GM12878 (cell line): ENCODE data around the gene ZMIZ1. TPM values are rescaled to one million over a fixed set of nuclear protein-coding genes. Genes with fewer than 3 reads are reported as not detected.

ENCODE experiments used
- ATAC-seq: fragments of 200-7000 bp; cut with Tn5 transposase; 3 replicates; pipeline ENCODE4 v1.9.1; 2020; ENCODE audit warnings: mild to moderate bottlenecking, moderate library complexity
- BruUV-seq: library from RNA; stranded (reverse); fragments of 400-500 nt; replicated peaks from 2 replicates; lab custom pipeline; 2021; lab: Mats Ljungman, UMichigan
- CTCF ChIA-PET: fragments of 300-600 bp; sonication (Branson Sonifier 250); formaldehyde crosslinking; extraction: SDS; loops from one replicate; lab custom pipeline; 2021; ENCODE audit warnings: inconsistent platforms; lab: Yijun Ruan, JAX
- POLR2A ChIA-PET: fragments of 350-600 bp; formaldehyde crosslinking; extraction: SDS; loops from one replicate; lab custom pipeline; 2021; ENCODE audit warnings: inconsistent platforms; lab: Charles Lee
- RAD21 ChIA-PET: fragments of 300-600 bp; sonication (Branson Sonifier 250); formaldehyde crosslinking; loops from one replicate; lab custom pipeline; 2023; ENCODE audit warnings: antibody characterized with exemption; ENCODE audit not compliant: unreplicated experiment; lab: Charles Lee
- SMC1A ChIA-PET: fragments of 300-600 bp; sonication (Branson Sonifier 250); formaldehyde crosslinking; loops from one replicate; lab custom pipeline; 2023; ENCODE audit not compliant: unreplicated experiment, uncharacterized antibody; lab: Charles Lee
- DNase-seq: peaks from one replicate; pipeline ENCODE4 v3.0.0-alpha.2; 2011; ENCODE audit warnings: low read depth, low spot score
- FAIRE-seq: peaks from 3 replicates; lab custom pipeline; 2011; peaks lifted over from hg19 to GRCh38; lab: Jason Lieb, UNC
- H2AFZ ChIP-seq: 2 replicates; pipeline ENCODE4 v1.6.0; 2011; ENCODE audit warnings: low read depth, low read length, control low read depth; ENCODE audit not compliant: control insufficient read depth
- H3K27ac ChIP-seq: 2 replicates; pipeline ENCODE4 v1.5.1; 2011; ENCODE audit warnings: control low read depth; ENCODE audit not compliant: control insufficient read depth, insufficient read depth
- H3K27me3 ChIP-seq, 2 experiments: replicated peaks in 1 of 2; 2 replicates each; pipeline versions ENCODE4 v1.6.0 to v1.6.1; 2011; ENCODE audit warnings: low read length in 1 of 2; ENCODE audit not compliant: control insufficient read depth in 2 of 2, insufficient read depth in 2 of 2
- H3K36me3 ChIP-seq, 2 experiments: 2 replicates each; pipeline ENCODE4 v1.5.1; 2011; ENCODE audit warnings: low read length in 1 of 2; ENCODE audit not compliant: control insufficient read depth in 2 of 2, insufficient read depth in 2 of 2
- H3K4me1 ChIP-seq: 2 replicates; pipeline ENCODE4 v1.6.1; 2011; ENCODE audit warnings: mild to moderate bottlenecking, low read length, moderate library complexity, mixed read lengths; ENCODE audit not compliant: control insufficient read depth, insufficient read depth
- H3K4me2 ChIP-seq: 2 replicates; pipeline ENCODE4 v1.6.0; 2011; ENCODE audit warnings: control low read depth; ENCODE audit not compliant: control insufficient read depth, insufficient read depth
- H3K4me3 ChIP-seq: fragments of 200-600 bp; sonication (generic); 2 replicates; pipeline ENCODE4 v1.5.1; 2016
- H3K79me2 ChIP-seq: 2 replicates; pipeline ENCODE4 v1.6.0; 2011; ENCODE audit warnings: low read length; ENCODE audit not compliant: control insufficient read depth, insufficient read depth
- H3K9ac ChIP-seq: 2 replicates; pipeline ENCODE4 v1.8.0; 2011; ENCODE audit warnings: low read length, control low read depth, mixed read lengths; ENCODE audit not compliant: control insufficient read depth, insufficient read depth
- H3K9me3 ChIP-seq: replicated peaks from 3 replicates; pipeline ENCODE4 v1.5.1; 2011; ENCODE audit warnings: mild to moderate bottlenecking, low read length; ENCODE audit not compliant: control insufficient read depth, insufficient read depth
- H4K20me1 ChIP-seq: 2 replicates; pipeline ENCODE4 v1.6.0; 2011; ENCODE audit not compliant: control insufficient read depth, insufficient read depth
- CBX5 ChIP-seq: sonication (generic); IDR thresholded peaks from 2 replicates; pipeline ENCODE4 v1.6.1; 2016; ENCODE audit warnings: low read depth, moderate library complexity, mild to moderate bottlenecking, inconsistent platforms
- JUND ChIP-seq: IDR thresholded peaks from 2 replicates; pipeline ENCODE4 v1.6.1; 2012; ENCODE audit warnings: low read depth, mild to moderate bottlenecking, low read length, improper control_type of control experiment, moderate library complexity
- POU2F2 ChIP-seq: IDR thresholded peaks from 3 replicates; pipeline ENCODE4 v1.6.1; 2011; ENCODE audit warnings: low read depth, mild to moderate bottlenecking, low read length, borderline replicate concordance
- TCF3 ChIP-seq: IDR thresholded peaks from 2 replicates; pipeline ENCODE4 v1.6.1; 2012; ENCODE audit warnings: low read depth, mild to moderate bottlenecking, low read length, borderline replicate concordance; ENCODE audit not compliant: insufficient read depth
- ZBTB4 ChIP-seq: fragments of 450-650 bp; formaldehyde crosslinking; IDR thresholded peaks from 2 replicates; pipeline ENCODE4 v1.4.0; 2022; ENCODE audit warnings: mild to moderate bottlenecking, moderate library complexity
- WGBS: methylation state at CpG from one replicate; pipeline ENCODE4 v1.1.6; 2016; ENCODE audit warnings: low lambda C conversion rate; ENCODE audit not compliant: insufficient replicate concordance, insufficient coverage; ENCODE audit errors: missing lambda C conversion rate; 5-methylcytosine and 5-hydroxymethylcytosine counted together
- in situ Hi-C: fragments of 300-500 bp; cut with MboI; formaldehyde crosslinking; loops from 9 replicates; pipeline ENCODE4 v1.14.3; 2018; ENCODE audit warnings: mixed read lengths
- intact Hi-C: fragments of 100-400 bp; cut with micrococcal nuclease; formaldehyde crosslinking; loops from one replicate; pipeline ENCODE4 v1.14.2; 2022; ENCODE audit not compliant: unreplicated experiment
- polyA plus RNA-seq, 11 experiments: library from polyadenylated mRNA; depleted of rRNA in 4 of 11; unstranded in 6 of 11; stranded (reverse) in 5 of 11; fragments of >200 nt; fragmentation: Nextera tagmentation in 4 of 11; fragmentation: Illumina TruSeq in 1 of 11; extraction: Ambion mirVana in 4 of 11; extraction: Trizol in 1 of 11; gene quantifications; 1 replicate in 1 of 11; 2 replicates in 10 of 11; pipeline versions ENCODE4 v1.2.1 to v1.2.3, GENCODE V29; 2011 to 2016; ENCODE audit warnings: inconsistent platforms in 2 of 11, missing spikeins in 2 of 11, low read depth in 1 of 11
- total RNA-seq, 4 experiments: library from RNA; depleted of rRNA in 3 of 4; stranded (reverse); fragments of >200 nt in 3 of 4; fragmentation: Illumina TruSeq in 1 of 4; extraction: Trizol in 1 of 4; gene quantifications; 2 replicates each; pipeline versions ENCODE4 v1.2.1 to v1.2.3, GENCODE V29; 2013 to 2021
- TF ChIP-seq, protein P1 (sequence below), 3 experiments: IDR thresholded peaks in 2 of 3; conservative IDR thresholded peaks in 1 of 3; 2 replicates each; pipeline ENCODE4 v1.5.1; 2011; ENCODE audit warnings: low read depth in 3 of 3, low read length in 3 of 3, mild to moderate bottlenecking in 3 of 3, control low read depth in 2 of 3, moderate library complexity in 2 of 3, inconsistent platforms in 1 of 3, mixed read lengths in 1 of 3; ENCODE audit not compliant: control insufficient read depth in 2 of 3, insufficient read depth in 1 of 3; ENCODE audit errors: extremely low read depth in 1 of 3
- TF ChIP-seq, protein P2 (sequence below): fragments of 450-650 bp; IDR thresholded peaks from 2 replicates; pipeline ENCODE4 v1.6.1; 2016; ENCODE audit warnings: mild to moderate bottlenecking

Gene ZMIZ1
- total and polyA plus RNA-seq, 10 of the 15 experiments (the other 5 are each of a cell fraction or from before 2014, with no cell fraction given) = 3.1 to 82.3 (median 14.9) TPM

DNA sequence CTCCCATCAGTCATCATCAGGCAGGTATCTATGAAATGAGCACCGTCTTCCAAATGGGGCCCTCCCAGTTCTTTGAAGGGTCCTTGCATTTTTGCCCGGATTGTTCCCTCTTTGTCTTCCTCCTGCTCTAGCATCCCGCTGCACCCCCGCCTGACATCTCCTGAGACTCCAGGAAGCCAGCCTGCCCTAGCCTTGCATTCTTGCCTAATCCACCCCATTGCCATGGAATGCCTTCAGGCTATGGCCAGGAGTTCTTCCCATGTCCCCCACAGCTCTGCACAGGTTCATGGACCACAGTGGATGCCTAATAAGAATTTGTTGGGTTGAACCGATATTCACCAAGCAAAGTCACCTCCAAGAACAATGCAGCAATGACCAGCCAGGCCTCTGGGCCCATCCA lies 62.1 kb downstream of the ZMIZ1 start (continued):
- no peak for TF ChIP-seq ZBTB4 (CRISPR knock-in tag)
- TF ChIP-seq, protein P1, sequence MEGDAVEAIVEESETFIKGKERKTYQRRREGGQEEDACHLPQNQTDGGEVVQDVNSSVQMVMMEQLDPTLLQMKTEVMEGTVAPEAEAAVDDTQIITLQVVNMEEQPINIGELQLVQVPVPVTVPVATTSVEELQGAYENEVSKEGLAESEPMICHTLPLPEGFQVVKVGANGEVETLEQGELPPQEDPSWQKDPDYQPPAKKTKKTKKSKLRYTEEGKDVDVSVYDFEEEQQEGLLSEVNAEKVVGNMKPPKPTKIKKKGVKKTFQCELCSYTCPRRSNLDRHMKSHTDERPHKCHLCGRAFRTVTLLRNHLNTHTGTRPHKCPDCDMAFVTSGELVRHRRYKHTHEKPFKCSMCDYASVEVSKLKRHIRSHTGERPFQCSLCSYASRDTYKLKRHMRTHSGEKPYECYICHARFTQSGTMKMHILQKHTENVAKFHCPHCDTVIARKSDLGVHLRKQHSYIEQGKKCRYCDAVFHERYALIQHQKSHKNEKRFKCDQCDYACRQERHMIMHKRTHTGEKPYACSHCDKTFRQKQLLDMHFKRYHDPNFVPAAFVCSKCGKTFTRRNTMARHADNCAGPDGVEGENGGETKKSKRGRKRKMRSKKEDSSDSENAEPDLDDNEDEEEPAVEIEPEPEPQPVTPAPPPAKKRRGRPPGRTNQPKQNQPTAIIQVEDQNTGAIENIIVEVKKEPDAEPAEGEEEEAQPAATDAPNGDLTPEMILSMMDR (IDR thresholded peaks at IDR 0.05 in 2 of 3, conservative IDR thresholded peaks at IDR 0.05 in 1 of 3; ENCODE audit: control insufficient read depth in 2 of 3, extremely low read depth in 1 of 3, insufficient read depth in 1 of 3, low read depth in 3 of 3, low read length in 3 of 3) = no peak

GRCh38 chr10:79131836-79132631 lies 63.3 kb downstream of the ZMIZ1 start:
- Histone ChIP-seq H3K9ac (no peak overlapping the region), H3K9me3 (no peaks in the 10 kb centered on the region), H3K79me2 (no peaks in the 10 kb centered on the region), H4K20me1 (no peaks in the 10 kb centered on the region), H3K4me1 (peaks cover 24% of the 10 kb centered on the region), H3K4me2 (no peak overlapping the region), H3K27ac (no peak overlapping the region), H2AFZ (no peak overlapping the region), H3K4me3 (no peak overlapping the region), H3K27me3 (no peaks in the 10 kb centered on the region), H3K36me3 (no peaks in the 10 kb centered on the region)
- BruUV-seq = no TSS peak
- no peak for DNase-seq
- POLR2A ChIA-PET = no interaction called here
- 18% methylated on average over 13 of the region's 13 CpGs for WGBS
- TF ChIP-seq TCF3 (no peak), JUND (no peak), POU2F2 (no peak), CBX5 (no peak)
- TF ChIP-seq, protein P2, sequence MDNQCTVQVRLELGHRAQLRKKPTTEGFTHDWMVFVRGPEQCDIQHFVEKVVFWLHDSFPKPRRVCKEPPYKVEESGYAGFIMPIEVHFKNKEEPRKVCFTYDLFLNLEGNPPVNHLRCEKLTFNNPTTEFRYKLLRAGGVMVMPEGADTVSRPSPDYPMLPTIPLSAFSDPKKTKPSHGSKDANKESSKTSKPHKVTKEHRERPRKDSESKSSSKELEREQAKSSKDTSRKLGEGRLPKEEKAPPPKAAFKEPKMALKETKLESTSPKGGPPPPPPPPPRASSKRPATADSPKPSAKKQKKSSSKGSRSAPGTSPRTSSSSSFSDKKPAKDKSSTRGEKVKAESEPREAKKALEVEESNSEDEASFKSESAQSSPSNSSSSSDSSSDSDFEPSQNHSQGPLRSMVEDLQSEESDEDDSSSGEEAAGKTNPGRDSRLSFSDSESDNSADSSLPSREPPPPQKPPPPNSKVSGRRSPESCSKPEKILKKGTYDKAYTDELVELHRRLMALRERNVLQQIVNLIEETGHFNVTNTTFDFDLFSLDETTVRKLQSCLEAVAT = no peak
- intact Hi-C loops = no loop called here
- no peak for FAIRE-seq
- no peak for ATAC-seq
- RAD21 ChIA-PET = no interaction called here
- SMC1A ChIA-PET = no interaction called here
- CTCF ChIA-PET = no interaction called here
- in situ Hi-C loops = no loop called here
